GM21723 (cell line): ENCODE measurements around the gene CAPS.

Source experiments
- ATAC-seq: cut with Tn5 transposase; IDR thresholded peaks from one replicate; pipeline ENCODE4 v1.9.1; 2021; ENCODE audit warnings: mild to moderate bottlenecking, moderate library complexity; ENCODE audit not compliant: unreplicated experiment

The CAPS gene

DNA sequence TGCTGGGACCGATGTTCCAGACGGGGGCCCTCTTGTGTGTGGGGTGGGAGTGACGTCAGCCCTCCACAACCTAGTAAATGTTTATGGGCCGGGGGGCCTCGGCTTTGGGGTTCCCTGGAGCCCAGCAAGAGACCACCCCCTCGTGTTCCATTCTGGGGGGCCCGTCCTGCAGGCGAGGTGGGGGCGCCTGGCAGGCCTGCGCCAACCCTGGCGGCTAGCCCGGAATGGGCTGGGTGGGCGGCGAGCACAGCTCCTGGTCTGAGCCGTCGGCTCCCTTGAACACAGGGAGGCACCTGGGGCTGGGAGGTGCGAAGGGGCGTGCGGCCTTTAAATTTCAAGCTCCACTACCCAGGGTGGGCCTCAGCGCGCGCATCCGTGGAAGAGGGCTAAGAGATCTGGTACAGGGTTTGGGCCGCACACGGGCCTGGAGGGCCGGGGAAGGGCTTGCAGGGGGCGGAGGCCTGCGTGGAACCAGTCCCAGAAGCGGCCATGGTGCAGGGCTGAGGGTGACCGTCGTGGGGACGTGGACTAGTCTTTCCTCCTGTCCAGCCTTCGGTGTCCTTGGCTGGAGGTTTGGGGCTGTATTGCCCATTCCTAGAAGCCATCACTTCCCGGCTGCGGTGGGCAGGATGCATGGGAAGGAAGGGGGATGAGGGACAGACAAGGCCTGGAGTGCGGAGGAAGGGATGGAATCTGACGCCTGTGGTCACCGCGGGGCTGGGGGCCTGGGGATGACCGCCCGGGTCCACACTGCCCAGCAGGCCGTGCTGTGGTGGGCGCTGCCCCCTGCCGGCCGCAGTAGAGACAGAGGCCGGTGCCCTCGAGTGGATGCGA lies 21.9 kb upstream of the CAPS start:
- no peak for ATAC-seq

GRCh38 chr19:5892772-5893275 lies 21.2 kb upstream of the CAPS start:
- no peak for ATAC-seq

DNA sequence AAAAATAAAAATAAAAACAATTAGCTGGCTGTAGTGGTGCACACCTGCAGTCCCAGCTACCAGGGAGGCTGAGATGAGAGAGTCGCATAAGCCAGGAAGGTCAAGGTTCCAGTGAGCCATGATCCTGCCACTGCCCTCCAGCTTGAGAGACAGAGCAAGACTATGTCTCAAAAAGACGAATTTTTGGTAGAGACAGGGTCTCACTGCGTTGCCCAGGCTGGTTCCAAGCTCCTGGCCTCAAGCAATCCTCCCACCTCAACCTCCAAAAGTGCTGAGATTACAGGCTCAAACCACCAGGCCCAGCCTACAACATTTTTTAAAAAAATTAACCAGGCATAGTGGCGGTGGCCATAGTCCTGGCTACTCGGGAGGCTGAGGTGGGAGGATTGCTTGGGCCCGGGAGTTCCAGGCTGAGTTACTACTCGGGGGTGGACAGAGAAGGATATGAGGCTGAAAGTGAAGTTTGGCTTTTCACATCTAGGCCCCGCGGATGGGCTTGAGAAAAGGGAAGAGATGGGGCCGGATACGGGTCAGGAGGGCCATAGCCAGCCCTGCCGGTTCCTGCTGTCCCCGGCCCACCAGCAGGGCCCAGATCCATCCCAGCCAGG lies 20.7 kb upstream of the CAPS start:
- no peak for ATAC-seq

- ATAC-seq = no peak
Observed at GRCh38 chr19:5893907-5894703, 19.9 kb upstream of the CAPS start.

DNA sequence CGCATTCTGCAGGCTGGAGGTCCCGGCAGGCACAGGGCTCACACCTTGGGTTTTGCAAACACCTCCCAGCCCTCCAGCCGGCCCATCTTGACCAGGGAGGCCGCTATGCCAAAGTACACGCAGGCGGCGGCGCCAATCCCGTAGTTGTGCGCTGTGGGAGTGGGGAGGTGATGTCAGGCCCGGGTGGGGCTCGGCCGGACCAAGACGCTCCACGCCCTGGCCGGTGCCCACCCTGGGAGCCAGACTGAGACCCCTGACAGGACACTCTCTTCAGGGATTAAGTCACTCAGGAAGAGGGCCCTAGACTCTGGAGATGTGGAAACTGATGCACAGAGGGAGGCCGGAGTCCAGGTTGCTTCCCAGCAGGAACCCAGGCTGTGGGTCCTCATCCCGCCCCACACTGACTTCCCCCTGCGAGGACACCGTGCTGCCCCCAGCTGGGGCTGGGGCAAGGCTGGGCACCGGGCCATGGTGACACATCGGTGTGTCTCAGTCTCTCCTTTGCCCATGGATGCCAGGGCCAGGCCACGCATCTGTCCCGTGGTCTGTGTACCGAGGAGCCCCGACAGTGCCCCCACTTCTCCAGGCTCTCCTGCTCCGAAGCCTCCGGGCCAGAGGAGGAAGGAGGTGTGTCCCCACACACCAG lies 19.2 kb upstream of the CAPS start:
- ATAC-seq = no peak

DNA sequence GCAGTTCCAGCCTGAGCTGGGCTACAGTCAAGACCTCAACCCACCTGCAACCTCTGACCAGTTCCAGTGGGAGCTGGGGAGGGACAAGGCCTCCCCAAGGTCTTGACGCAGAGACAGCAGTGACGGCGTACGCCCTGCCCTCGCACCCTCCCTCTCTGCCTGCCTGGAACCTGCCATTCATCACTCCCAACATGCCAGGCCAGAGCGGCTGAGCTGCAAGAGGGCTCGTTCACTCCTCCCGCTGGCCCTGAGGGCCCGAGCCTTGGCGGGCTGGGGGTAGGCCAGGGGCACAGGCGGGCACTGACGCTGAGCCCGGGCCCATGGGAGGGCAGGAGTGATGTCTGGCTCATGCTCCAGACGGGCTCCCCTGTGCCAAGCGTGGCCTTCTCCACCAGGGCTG lies 18.6 kb upstream of the CAPS start:
- no peak for ATAC-seq

DNA sequence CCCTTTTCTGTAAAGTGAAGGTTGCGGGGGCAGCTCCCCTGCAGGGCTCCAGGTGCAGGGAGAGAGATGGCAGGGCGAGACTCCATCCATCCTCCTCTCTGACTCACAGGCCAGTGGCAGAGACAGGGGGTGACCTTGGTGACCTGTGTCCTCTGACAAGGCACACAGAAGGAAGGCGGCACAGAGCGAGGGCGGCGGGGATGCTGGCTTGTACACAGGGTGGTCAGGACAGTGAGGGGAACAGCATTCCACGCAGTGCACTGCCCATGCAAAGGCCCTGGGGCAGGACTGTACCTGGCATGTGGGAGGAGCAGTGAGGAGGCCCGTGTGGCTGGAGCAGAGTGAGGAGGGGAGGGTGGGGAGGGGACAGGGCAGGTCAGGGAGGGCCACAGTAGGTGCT lies 18.2 kb upstream of the CAPS start:
- ATAC-seq = no peak

DNA sequence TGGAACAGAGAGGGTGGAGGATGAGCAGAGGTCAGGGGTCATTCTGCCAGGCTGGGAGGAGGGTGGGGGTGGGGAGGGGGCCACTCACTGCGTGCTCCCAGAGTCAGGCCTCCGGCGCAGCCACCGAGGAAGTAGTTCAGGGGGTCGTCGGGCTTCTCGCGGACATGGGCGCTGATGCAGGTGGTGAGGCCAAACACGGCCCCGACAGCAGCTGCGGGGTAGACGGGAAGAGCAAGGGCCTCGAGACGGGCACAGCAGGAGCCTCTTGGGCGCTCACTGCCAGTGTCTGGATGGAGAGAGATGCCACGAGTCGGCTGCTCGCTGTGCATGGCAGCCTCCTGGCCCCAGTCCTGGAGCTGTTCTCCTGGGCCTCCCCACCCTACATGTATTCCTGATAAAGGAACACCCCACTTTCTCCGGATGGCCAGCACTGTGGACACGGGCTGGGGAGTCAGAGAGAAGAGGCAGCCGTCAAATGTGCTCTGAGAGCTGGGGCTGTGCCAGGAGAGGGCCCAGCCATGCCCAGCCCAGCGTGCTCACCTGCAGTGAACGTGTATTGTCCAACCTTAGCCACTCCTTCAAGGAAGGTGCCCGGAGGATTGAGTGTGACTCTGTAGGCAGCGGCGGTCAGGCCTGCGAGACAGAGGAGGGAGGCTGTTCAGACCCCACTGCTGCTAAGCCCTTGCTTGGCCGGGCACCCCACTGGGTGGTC lies 17.5 kb upstream of the CAPS start:
- no peak for ATAC-seq

DNA sequence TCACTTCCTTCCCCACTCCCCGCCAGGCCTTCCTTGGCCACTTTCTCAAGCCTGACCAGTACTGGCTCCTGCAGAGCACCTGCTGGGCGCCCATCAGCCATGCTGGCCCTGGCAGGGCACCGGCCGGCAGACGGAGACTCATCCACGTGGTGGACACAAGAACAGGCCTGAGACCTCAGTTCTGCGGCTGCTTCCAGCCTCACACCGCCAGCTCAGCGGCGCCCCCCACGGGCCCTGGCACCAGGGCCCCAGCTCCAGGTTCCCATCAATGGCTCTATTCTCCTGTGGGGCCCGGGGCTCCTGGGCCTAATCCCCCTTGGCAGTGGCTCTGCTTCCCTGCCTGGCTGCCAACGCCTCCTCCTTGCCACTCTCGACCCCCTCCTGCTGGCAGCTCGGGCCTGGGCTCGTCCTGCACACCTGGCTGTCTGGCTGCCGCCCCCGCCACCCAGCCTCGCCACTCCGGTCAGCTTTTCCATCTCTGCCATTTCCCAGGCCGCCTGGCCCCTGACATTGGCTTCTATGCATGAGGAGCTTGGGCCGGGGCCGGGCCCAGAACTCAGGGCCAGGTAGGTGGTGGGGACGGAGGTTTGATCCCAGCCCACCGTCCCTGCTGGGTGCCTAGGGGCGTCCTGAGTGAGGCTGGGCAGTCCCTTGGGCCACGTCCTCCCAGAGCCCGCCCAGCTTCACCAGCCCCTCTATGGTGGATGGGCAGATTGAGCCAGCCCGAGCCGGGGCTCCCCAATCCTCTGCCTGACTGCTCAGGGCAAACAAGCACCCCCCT lies 16.7 kb upstream of the CAPS start:
- no peak for ATAC-seq

DNA sequence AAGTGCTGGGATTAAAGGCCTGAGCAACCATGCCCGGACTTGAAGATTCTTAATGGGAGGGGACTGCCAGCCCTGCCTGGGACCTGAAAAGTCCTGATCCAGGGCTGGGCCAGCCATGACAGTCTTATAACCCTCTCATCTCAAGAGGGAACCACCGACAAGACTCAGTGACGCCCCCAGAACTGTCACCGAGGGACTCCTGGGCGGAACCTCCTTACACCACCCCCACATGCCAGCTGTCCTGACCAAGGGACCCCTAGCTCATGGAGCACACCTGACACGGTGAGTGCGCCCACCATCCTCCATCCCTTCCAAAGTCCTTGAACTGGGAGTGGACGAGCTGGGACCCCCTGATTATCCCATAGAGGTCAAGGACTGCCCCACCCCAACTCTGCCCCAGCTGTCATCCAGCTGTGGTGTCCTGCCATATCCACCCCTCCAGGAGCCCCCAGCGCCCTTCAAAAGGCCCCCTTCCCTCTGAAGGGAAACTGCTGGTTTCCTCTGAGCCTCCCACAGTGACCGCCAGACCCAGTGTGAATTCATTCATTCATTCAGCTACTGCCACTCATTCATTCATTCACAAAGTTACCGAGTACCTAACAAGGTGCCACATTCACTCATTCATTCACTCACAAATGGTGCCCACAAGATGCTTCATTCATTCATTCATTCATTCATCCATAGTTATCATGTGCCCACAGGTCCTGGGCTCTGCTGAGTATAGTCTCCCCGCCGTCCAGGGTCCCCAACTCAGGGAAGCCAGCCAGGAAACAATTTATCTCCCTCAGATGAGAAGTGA lies 14.1 kb upstream of the CAPS start:
- no peak for ATAC-seq

- no peak for ATAC-seq
Observed at GRCh38 chr19:5900976-5901375, 13.1 kb upstream of the CAPS start.

- no peak for ATAC-seq
Observed at GRCh38 chr19:5903056-5903623, 10.9 kb upstream of the CAPS start.

- ATAC-seq = peak; percentile 39
Observed at GRCh38 chr19:5903624-5904351, 10.3 kb upstream of the CAPS start, which contains the start of gene NDUFA11. NDUFA11 (minus strand) TSS chr19:5903790; CDS start chr19:5903708, 82 bp downstream.

GRCh38 chr19:5904352-5905113 lies 9.5 kb upstream of the CAPS start, which contains the start of gene VMAC:
VMAC (plus strand) TSS chr19:5904872; CDS start chr19:5904891, 19 bp downstream.
- peak; percentile 81 for ATAC-seq

DNA sequence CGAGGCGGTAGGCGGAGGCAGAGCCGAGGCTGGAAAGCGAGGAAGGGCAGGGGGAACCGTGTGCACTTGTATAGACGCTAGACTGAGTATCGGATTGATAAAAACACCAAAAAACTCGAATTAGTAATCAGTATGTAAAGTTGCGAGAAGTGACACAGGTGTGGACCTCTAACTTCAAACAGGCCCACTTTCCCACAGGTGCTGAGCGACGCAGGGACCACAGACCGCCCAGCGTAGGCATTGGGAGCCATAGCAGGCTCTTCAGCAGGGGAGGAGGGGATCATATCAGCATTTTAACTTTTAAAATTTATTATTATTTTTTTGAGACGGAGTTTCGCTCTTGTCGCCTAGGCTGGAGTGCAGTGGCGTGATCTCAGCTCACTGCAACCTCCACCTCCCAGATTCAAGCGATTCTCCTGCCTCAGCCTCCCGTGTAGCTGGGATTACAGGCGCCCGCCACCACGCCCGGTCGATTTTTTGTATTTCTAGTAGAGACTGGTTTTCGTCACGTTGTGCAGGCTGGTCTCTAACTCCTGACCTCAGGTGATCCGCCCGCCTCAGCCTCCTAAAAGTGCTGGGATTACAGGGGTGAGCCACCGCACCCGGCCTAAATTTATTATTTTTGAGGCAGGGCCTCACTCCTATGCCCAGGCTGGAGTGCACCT lies 8.8 kb upstream of the CAPS start:
- ATAC-seq = no peak

- ATAC-seq = no peak
Observed at GRCh38 chr19:5907241-5907640, 6.8 kb upstream of the CAPS start.
